ENCODE measurements around the gene ZNF318. TPM values are rescaled to one million over a fixed set of nuclear protein-coding genes. Genes with fewer than 3 reads are reported as not detected.
A peak's percentile ranks its signal among the peaks of the same experiment; 100 is the strongest.

The ZNF318 gene
- total RNA-seq, 1 donor from 2014 or later, result 23.2 TPM

DNA sequence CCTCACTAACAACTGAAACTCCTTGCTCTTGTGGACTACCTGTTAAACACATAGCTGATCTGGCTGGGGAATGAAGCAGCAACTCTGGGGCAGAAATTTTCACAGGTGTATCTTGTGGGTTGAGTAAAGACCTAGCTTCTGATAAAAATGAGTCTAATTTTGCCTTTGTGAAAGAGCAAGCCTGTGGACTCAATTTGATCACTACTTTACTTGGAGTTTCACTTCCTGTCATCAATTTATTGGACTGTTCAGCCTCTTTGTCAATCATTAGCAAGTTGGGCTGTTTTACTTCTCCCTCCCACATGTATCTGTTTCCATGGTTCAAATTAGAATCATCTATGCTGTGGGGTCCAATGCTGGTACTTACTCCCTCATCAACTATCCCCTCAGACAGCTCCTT is 31.2 kb downstream of the ZNF318 start:
- Mint-ChIP-seq H3K27me3 (no peaks in the 10 kb centered on the region), H3K4me1 (ENCODE audit: low read depth) (peaks cover 13% of the 10 kb centered on the region), H3K36me3 (ENCODE audit: insufficient read depth) (peaks cover 19% of the 10 kb centered on the region), H3K4me3 (ENCODE audit: low read depth) (no peak overlapping the region), H3K9me3 (ENCODE audit: low read depth) (no peaks in the 10 kb centered on the region), H3K27ac (no peak overlapping the region)
- DNase-seq (ENCODE audit: low spot score, unreplicated experiment), result no peak
- TF ChIP-seq, protein P1, sequence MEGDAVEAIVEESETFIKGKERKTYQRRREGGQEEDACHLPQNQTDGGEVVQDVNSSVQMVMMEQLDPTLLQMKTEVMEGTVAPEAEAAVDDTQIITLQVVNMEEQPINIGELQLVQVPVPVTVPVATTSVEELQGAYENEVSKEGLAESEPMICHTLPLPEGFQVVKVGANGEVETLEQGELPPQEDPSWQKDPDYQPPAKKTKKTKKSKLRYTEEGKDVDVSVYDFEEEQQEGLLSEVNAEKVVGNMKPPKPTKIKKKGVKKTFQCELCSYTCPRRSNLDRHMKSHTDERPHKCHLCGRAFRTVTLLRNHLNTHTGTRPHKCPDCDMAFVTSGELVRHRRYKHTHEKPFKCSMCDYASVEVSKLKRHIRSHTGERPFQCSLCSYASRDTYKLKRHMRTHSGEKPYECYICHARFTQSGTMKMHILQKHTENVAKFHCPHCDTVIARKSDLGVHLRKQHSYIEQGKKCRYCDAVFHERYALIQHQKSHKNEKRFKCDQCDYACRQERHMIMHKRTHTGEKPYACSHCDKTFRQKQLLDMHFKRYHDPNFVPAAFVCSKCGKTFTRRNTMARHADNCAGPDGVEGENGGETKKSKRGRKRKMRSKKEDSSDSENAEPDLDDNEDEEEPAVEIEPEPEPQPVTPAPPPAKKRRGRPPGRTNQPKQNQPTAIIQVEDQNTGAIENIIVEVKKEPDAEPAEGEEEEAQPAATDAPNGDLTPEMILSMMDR (IDR thresholded peaks at IDR 0.05; ENCODE audit: unreplicated experiment), result no peak

- TF ChIP-seq, protein P1 (IDR thresholded peaks at IDR 0.05; ENCODE audit: unreplicated experiment), result no peak
- Mint-ChIP-seq H3K9me3 (ENCODE audit: low read depth) (no peaks in the 10 kb centered on the region), H3K27ac (no peak overlapping the region), H3K36me3 (ENCODE audit: insufficient read depth) (peaks cover 14% of the 10 kb centered on the region), H3K4me1 (ENCODE audit: low read depth) (peaks cover 13% of the 10 kb centered on the region), H3K4me3 (ENCODE audit: low read depth) (no peak overlapping the region), H3K27me3 (no peaks in the 10 kb centered on the region)
- DNase-seq (ENCODE audit: low spot score, unreplicated experiment), result no peak
Observed at GRCh38 chr6:43336382-43336781, 33.1 kb downstream of the ZNF318 start.

DNA sequence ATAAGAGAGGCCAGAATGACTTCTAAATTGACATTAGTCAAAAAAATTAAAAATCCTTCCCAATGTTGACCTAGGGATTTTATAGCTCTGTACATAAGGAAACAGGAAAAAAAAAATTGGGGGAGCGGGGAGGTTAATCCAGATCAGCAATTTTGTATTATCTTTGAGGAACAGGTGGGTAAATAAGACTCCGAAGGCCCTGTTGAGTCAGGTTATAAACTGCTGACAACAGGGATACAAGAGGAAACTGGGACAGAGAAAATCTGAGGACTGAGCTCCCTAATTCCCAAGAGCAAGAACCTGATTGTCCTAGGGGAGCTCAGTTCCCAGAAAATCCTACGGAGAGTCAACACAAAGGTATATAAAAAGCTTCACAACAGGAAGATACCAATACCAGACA is 34.0 kb downstream of the ZNF318 start:
- H3K9me3 Mint-ChIP-seq (ENCODE audit: low read depth), result no peaks in the 10 kb centered on the region
- H3K36me3 Mint-ChIP-seq (ENCODE audit: insufficient read depth), result peaks cover 10% of the 10 kb centered on the region
- H3K4me3 Mint-ChIP-seq (ENCODE audit: low read depth), result no peak overlapping the region
- H3K4me1 Mint-ChIP-seq (ENCODE audit: low read depth), result peaks cover 13% of the 10 kb centered on the region
- peak overlapping the region; percentile 62 for H3K27ac Mint-ChIP-seq
- DNase-seq (ENCODE audit: low spot score, unreplicated experiment), result no peak
- H3K27me3 Mint-ChIP-seq, result no peaks in the 10 kb centered on the region
- TF ChIP-seq, protein P1 (IDR thresholded peaks at IDR 0.05; ENCODE audit: unreplicated experiment), result no peak

DNA sequence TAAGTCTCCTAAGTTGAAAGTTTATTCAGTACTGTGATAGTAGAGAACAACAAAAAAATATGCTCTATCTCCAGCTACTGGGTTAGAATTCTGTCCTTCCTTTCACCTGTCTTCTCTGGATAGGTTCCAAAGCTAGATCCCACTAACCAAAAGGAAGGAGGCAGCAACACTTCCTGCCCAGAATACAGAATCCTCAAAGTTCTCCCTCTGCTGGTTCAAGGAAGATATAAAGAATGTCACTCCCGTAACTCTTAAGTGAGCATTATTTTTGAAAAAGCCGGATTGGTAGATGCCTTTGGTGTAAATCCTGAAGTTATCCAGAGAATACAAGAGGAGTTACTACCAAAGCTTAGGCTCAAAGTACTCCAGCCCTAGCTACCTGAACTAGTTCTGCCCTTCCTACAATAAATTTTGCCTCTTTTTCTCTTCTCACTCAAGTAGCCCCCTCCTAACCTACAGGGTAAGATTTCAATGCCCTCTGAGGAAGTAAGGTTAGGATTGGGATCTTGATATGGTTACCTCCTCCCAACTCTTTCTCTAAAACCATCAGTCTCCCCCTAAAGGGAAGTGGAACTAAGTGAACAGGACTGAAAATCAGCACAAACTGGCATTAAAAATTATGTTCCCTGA is 34.9 kb downstream of the ZNF318 start:
- TF ChIP-seq, protein P1 (IDR thresholded peaks at IDR 0.05; ENCODE audit: unreplicated experiment), result peak; percentile 64
- no peak overlapping the region for H3K4me3 Mint-ChIP-seq (ENCODE audit: low read depth)
- H3K36me3 Mint-ChIP-seq (ENCODE audit: insufficient read depth), result peaks cover 4% of the 10 kb centered on the region
- peak overlapping the region; percentile 62 for H3K27ac Mint-ChIP-seq
- peaks cover 13% of the 10 kb centered on the region for H3K4me1 Mint-ChIP-seq (ENCODE audit: low read depth)
- H3K9me3 Mint-ChIP-seq (ENCODE audit: low read depth), result no peaks in the 10 kb centered on the region
- H3K27me3 Mint-ChIP-seq, result no peaks in the 10 kb centered on the region
- no peak for DNase-seq (ENCODE audit: low spot score, unreplicated experiment)

GRCh38 chr6:43331891-43332290 is 37.6 kb downstream of the ZNF318 start:
- Mint-ChIP-seq H3K4me3 (ENCODE audit: low read depth) (no peak overlapping the region), H3K27me3 (no peaks in the 10 kb centered on the region), H3K36me3 (ENCODE audit: insufficient read depth) (no peaks in the 10 kb centered on the region), H3K27ac (no peak overlapping the region), H3K4me1 (ENCODE audit: low read depth) (peaks cover 13% of the 10 kb centered on the region), H3K9me3 (ENCODE audit: low read depth) (no peaks in the 10 kb centered on the region)
- DNase-seq (ENCODE audit: low spot score, unreplicated experiment), result no peak
- TF ChIP-seq, protein P1 (IDR thresholded peaks at IDR 0.05; ENCODE audit: unreplicated experiment), result no peak
